ENCODE results near the gene KCNJ5.

The KCNJ5 gene

GRCh38 chr11:128897826-128898225 lies 6.7 kb downstream of the KCNJ5 start:
- no peak for DNase-seq

GRCh38 chr11:128898580-128899344 lies 7.6 kb downstream of the KCNJ5 start:
- DNase-seq: no peak

GRCh38 chr11:128900468-128900867 lies 9.3 kb downstream of the KCNJ5 start:
- DNase-seq: no peak

GRCh38 chr11:128901653-128902514 lies 10.7 kb downstream of the KCNJ5 start:
- DNase-seq: no peak

- DNase-seq: no peak
Observed at GRCh38 chr11:128902515-128903066, 11.4 kb downstream of the KCNJ5 start.

- no peak for DNase-seq
Observed at GRCh38 chr11:128903248-128904061, 12.3 kb downstream of the KCNJ5 start.

- DNase-seq: no peak
Observed at GRCh38 chr11:128904303-128904655, 13.1 kb downstream of the KCNJ5 start.

- DNase-seq: no peak
Observed at GRCh38 chr11:128904656-128905344, 13.6 kb downstream of the KCNJ5 start.

GRCh38 chr11:128905345-128906184 lies 14.4 kb downstream of the KCNJ5 start:
- DNase-seq: no peak

GRCh38 chr11:128906185-128907050 lies 15.3 kb downstream of the KCNJ5 start:
- DNase-seq: no peak

GRCh38 chr11:128907585-128907984 lies 16.4 kb downstream of the KCNJ5 start:
- no peak for DNase-seq

GRCh38 chr11:128908391-128909246 lies 17.5 kb downstream of the KCNJ5 start:
- peak; percentile 78 for DNase-seq

- no peak for DNase-seq
Observed at GRCh38 chr11:128909438-128910125, 18.4 kb downstream of the KCNJ5 start.

GRCh38 chr11:128910576-128910975 lies 19.4 kb downstream of the KCNJ5 start:
- no peak for DNase-seq

- no peak for DNase-seq
Observed at GRCh38 chr11:128911239-128911638, 20.1 kb downstream of the KCNJ5 start.

GRCh38 chr11:128911701-128912100 lies 20.5 kb downstream of the KCNJ5 start:
- no peak for DNase-seq

- no peak for DNase-seq
Observed at GRCh38 chr11:128913806-128914205, 22.6 kb downstream of the KCNJ5 start.

All from GDM1 (cell line).